ENCODE measurements around the gene PRKAG2. TPM values are rescaled to one million over a fixed set of nuclear protein-coding genes. Genes with fewer than 3 reads are reported as not detected.

The PRKAG2 gene
- total and polyA plus RNA-seq, 2 of the 8 experiments (the other 6 are each of a cell fraction or from before 2014, with no cell fraction given), result 7.5 to 18.1 TPM

DNA sequence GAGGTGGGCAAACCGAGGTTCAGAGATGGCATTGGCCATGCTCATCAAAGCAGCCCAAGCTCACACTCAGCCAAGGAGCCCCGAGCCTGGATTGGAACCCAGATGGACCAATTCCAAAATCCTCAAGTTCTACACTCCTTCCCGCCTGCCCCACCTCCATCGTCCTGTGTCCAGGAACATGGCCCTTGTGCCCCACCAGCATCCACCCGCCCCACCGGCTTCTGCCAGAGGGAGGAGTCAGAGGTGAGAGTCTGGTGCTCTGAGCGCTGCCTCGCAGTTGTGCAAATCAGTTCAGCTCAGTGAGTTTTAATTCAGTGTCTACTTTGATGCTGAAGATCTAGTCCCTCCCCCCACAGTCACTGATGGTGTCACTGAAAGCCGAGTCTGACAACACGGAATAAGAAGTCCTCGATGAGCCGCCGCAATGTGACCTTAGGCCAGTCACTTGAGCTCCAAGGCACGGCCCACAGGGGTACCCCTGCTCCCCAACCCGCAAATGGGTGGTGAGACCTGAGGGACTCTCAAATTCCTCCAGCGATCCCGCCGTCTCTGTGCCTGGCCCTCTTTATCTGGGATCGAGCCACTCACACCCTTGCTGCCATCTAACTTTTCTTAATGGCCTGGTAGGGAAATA lies 26.3 kb downstream of the PRKAG2 start (continued):
- TF ChIP-seq, protein P1, sequence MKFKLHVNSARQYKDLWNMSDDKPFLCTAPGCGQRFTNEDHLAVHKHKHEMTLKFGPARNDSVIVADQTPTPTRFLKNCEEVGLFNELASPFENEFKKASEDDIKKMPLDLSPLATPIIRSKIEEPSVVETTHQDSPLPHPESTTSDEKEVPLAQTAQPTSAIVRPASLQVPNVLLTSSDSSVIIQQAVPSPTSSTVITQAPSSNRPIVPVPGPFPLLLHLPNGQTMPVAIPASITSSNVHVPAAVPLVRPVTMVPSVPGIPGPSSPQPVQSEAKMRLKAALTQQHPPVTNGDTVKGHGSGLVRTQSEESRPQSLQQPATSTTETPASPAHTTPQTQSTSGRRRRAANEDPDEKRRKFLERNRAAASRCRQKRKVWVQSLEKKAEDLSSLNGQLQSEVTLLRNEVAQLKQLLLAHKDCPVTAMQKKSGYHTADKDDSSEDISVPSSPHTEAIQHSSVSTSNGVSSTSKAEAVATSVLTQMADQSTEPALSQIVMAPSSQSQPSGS (IDR thresholded peaks at IDR 0.05; ENCODE audit: low read length), result no peak
- TF ChIP-seq TAF1 (IDR thresholded peaks at IDR 0.05; ENCODE audit: low read depth, low read length) (no peak), NRF1 (IDR thresholded peaks at IDR 0.05; ENCODE audit: low read depth, low read length) (no peak), JUND (IDR thresholded peaks at IDR 0.05; ENCODE audit: low read length) (no peak), JUN (IDR thresholded peaks at IDR 0.05; ENCODE audit: low read depth, low read length) (no peak), SRF (IDR thresholded peaks at IDR 0.05; ENCODE audit: low read depth, low read length) (no peak)

All from H1 (cell line).